ENCODE data around the gene PRKCA. TPM values are rescaled to one million over a fixed set of nuclear protein-coding genes. Genes with fewer than 3 reads are reported as not detected.

The PRKCA gene
- total and polyA plus RNA-seq, 2 experiments from 2014 or later, result 6.4 to 35.4 TPM

DNA sequence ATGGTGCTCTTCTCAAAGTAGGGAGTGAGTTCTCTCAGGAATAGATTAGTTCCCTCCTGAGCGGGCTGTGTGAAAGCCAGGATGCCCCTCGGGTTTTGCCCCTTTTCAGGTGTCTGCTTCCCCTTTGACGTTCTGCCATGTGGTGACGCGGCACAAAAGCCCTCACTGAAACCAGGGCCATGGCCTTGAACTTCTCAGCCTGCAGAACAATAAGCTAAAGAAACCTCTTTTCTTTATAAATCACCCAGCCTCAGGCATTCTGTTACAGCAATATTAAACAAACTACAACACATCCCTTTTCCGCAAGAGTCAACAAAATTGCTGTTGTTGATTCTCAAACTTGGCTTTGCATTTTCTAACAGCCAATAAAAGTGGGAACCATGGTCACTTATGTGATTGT is 517.1 kb downstream of the PRKCA start:
- no peak overlapping the region for H3K27ac Mint-ChIP-seq
- H3F3A ChIP-seq (replicated peaks; ENCODE audit: low read depth), result no peaks in the 10 kb centered on the region
- peaks cover 14% of the 10 kb centered on the region; the same call in 2 of the 3 replicates for H3K36me3 Mint-ChIP-seq (ENCODE audit: low read depth)
- H3K9me2 ChIP-seq (ENCODE audit: insufficient read depth), result no peaks in the 10 kb centered on the region
- H3K79me2 ChIP-seq (replicated peaks; ENCODE audit: insufficient read depth), result no peaks in the 10 kb centered on the region
- no peak overlapping the region for H3K4me3 ChIP-seq
- no peaks in the 10 kb centered on the region for H4K20me1 ChIP-seq (replicated peaks; ENCODE audit: insufficient read depth)
- no peaks in the 10 kb centered on the region for H3K4me1 ChIP-seq (ENCODE audit: insufficient read depth)
- no peak overlapping the region for H3K4me3 Mint-ChIP-seq
- no peak for TF ChIP-seq ZNF114 (CRISPR knock-in tag; IDR thresholded peaks at IDR 0.05)
- TF ChIP-seq CREB1 (CRISPR knock-in tag; IDR thresholded peaks at IDR 0.05; ENCODE audit: low read depth), result no peak
- no peak for TF ChIP-seq JUNB (IDR thresholded peaks at IDR 0.05; ENCODE audit: unreplicated experiment)
- no peak for TF ChIP-seq EZH2 (IDR thresholded peaks at IDR 0.05; ENCODE audit: low read depth, unreplicated experiment)
- TF ChIP-seq, protein P1, sequence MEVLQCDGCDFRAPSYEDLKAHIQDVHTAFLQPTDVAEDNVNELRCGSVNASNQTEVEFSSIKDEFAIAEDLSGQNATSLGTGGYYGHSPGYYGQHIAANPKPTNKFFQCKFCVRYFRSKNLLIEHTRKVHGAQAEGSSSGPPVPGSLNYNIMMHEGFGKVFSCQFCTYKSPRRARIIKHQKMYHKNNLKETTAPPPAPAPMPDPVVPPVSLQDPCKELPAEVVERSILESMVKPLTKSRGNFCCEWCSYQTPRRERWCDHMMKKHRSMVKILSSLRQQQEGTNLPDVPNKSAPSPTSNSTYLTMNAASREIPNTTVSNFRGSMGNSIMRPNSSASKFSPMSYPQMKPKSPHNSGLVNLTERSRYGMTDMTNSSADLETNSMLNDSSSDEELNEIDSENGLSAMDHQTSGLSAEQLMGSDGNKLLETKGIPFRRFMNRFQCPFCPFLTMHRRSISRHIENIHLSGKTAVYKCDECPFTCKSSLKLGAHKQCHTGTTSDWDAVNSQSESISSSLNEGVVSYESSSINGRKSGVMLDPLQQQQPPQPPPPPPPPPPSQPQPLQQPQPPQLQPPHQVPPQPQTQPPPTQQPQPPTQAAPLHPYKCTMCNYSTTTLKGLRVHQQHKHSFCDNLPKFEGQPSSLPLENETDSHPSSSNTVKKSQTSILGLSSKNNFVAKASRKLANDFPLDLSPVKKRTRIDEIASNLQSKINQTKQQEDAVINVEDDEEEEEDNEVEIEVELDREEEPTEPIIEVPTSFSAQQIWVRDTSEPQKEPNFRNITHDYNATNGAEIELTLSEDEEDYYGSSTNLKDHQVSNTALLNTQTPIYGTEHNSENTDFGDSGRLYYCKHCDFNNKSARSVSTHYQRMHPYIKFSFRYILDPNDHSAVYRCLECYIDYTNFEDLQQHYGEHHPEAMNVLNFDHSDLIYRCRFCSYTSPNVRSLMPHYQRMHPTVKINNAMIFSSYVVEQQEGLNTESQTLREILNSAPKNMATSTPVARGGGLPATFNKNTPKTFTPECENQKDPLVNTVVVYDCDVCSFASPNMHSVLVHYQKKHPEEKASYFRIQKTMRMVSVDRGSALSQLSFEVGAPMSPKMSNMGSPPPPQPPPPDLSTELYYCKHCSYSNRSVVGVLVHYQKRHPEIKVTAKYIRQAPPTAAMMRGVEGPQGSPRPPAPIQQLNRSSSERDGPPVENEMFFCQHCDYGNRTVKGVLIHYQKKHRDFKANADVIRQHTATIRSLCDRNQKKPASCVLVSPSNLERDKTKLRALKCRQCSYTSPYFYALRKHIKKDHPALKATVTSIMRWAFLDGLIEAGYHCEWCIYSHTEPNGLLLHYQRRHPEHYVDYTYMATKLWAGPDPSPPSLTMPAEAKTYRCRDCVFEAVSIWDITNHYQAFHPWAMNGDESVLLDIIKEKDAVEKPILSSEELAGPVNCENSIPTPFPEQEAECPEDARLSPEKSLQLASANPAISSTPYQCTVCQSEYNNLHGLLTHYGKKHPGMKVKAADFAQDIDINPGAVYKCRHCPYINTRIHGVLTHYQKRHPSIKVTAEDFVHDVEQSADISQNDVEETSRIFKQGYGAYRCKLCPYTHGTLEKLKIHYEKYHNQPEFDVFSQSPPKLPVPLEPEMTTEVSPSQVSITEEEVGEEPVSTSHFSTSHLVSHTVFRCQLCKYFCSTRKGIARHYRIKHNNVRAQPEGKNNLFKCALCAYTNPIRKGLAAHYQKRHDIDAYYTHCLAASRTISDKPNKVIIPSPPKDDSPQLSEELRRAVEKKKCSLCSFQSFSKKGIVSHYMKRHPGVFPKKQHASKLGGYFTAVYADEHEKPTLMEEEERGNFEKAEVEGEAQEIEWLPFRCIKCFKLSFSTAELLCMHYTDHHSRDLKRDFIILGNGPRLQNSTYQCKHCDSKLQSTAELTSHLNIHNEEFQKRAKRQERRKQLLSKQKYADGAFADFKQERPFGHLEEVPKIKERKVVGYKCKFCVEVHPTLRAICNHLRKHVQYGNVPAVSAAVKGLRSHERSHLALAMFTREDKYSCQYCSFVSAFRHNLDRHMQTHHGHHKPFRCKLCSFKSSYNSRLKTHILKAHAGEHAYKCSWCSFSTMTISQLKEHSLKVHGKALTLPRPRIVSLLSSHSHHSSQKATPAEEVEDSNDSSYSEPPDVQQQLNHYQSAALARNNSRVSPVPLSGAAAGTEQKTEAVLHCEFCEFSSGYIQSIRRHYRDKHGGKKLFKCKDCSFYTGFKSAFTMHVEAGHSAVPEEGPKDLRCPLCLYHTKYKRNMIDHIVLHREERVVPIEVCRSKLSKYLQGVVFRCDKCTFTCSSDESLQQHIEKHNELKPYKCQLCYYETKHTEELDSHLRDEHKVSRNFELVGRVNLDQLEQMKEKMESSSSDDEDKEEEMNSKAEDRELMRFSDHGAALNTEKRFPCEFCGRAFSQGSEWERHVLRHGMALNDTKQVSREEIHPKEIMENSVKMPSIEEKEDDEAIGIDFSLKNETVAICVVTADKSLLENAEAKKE (CRISPR knock-in tag; IDR thresholded peaks at IDR 0.05), result no peak
- TF ChIP-seq STAT1 (IDR thresholded peaks at IDR 0.05; ENCODE audit: unreplicated experiment), result no peak
- TF ChIP-seq ZNF331 (CRISPR knock-in tag; IDR thresholded peaks at IDR 0.05; ENCODE audit: low read depth), result no peak
- TF ChIP-seq NANOG (IDR thresholded peaks at IDR 0.05; ENCODE audit: borderline replicate concordance), result no peak
- no peak for TF ChIP-seq POLR2AphosphoS5 (IDR thresholded peaks at IDR 0.05; ENCODE audit: low read depth)
- TF ChIP-seq, protein P2, sequence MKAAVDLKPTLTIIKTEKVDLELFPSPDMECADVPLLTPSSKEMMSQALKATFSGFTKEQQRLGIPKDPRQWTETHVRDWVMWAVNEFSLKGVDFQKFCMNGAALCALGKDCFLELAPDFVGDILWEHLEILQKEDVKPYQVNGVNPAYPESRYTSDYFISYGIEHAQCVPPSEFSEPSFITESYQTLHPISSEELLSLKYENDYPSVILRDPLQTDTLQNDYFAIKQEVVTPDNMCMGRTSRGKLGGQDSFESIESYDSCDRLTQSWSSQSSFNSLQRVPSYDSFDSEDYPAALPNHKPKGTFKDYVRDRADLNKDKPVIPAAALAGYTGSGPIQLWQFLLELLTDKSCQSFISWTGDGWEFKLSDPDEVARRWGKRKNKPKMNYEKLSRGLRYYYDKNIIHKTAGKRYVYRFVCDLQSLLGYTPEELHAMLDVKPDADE (IDR thresholded peaks at IDR 0.05), result no peak
- TF ChIP-seq, protein P3, sequence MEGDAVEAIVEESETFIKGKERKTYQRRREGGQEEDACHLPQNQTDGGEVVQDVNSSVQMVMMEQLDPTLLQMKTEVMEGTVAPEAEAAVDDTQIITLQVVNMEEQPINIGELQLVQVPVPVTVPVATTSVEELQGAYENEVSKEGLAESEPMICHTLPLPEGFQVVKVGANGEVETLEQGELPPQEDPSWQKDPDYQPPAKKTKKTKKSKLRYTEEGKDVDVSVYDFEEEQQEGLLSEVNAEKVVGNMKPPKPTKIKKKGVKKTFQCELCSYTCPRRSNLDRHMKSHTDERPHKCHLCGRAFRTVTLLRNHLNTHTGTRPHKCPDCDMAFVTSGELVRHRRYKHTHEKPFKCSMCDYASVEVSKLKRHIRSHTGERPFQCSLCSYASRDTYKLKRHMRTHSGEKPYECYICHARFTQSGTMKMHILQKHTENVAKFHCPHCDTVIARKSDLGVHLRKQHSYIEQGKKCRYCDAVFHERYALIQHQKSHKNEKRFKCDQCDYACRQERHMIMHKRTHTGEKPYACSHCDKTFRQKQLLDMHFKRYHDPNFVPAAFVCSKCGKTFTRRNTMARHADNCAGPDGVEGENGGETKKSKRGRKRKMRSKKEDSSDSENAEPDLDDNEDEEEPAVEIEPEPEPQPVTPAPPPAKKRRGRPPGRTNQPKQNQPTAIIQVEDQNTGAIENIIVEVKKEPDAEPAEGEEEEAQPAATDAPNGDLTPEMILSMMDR (conservative IDR thresholded peaks at IDR 0.05; ENCODE audit: low read depth in 2 of 2), result no peak
- TF ChIP-seq, protein P4, sequence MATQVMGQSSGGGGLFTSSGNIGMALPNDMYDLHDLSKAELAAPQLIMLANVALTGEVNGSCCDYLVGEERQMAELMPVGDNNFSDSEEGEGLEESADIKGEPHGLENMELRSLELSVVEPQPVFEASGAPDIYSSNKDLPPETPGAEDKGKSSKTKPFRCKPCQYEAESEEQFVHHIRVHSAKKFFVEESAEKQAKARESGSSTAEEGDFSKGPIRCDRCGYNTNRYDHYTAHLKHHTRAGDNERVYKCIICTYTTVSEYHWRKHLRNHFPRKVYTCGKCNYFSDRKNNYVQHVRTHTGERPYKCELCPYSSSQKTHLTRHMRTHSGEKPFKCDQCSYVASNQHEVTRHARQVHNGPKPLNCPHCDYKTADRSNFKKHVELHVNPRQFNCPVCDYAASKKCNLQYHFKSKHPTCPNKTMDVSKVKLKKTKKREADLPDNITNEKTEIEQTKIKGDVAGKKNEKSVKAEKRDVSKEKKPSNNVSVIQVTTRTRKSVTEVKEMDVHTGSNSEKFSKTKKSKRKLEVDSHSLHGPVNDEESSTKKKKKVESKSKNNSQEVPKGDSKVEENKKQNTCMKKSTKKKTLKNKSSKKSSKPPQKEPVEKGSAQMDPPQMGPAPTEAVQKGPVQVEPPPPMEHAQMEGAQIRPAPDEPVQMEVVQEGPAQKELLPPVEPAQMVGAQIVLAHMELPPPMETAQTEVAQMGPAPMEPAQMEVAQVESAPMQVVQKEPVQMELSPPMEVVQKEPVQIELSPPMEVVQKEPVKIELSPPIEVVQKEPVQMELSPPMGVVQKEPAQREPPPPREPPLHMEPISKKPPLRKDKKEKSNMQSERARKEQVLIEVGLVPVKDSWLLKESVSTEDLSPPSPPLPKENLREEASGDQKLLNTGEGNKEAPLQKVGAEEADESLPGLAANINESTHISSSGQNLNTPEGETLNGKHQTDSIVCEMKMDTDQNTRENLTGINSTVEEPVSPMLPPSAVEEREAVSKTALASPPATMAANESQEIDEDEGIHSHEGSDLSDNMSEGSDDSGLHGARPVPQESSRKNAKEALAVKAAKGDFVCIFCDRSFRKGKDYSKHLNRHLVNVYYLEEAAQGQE (IDR thresholded peaks at IDR 0.05; ENCODE audit: unreplicated experiment), result no peak
- TF ChIP-seq EZH2phosphoT487 (IDR thresholded peaks at IDR 0.05; ENCODE audit: unreplicated experiment), result no peak
- H3K4me1 Mint-ChIP-seq, result no peaks in the 10 kb centered on the region; the same call in 2 of the 3 replicates
- no peaks in the 10 kb centered on the region for H3K27me3 ChIP-seq (ENCODE audit: insufficient read depth)
- peaks cover 26% of the 10 kb centered on the region for H3K9me3 Mint-ChIP-seq
- no peak overlapping the region for H2AFZ ChIP-seq
- no peak overlapping the region for H3K4me2 ChIP-seq
- H3K27ac ChIP-seq (ENCODE audit: low read depth), result no peak overlapping the region
- peaks cover 6% of the 10 kb centered on the region for H3K27me3 Mint-ChIP-seq (ENCODE audit: insufficient read depth, low read depth, poor library complexity)
- DNase-seq (ENCODE audit: low spot score) (no peak), ATAC-seq (no peak)
- H3K36me3 ChIP-seq (ENCODE audit: insufficient read depth), result 0 out of 2 replicates have a peak, but pooled peaks cover 3% of the 10 kb centered on the region
